Measurements from ENCODE around the gene GALM. TPM values are rescaled to one million over a fixed set of nuclear protein-coding genes. Genes with fewer than 3 reads are reported as not detected.
A peak's percentile ranks its signal among the peaks of the same experiment; 100 is the strongest.

The GALM gene
- 39.5 and 51.4 TPM in 2 replicates for total RNA-seq
- polyA plus RNA-seq = 14.7 and 28.4 TPM in 2 replicates
- 9.5 and 20.9 TPM in 2 replicates for polyA plus RNA-seq (2012)
- polyA minus RNA-seq (ENCODE audit: low replicate concordance) = 7.5 and 11.1 TPM in 2 replicates

GRCh38 chr2:38665854-38666555 is at the start of gene GALM:
TSS of gene GALM (plus strand) at chr2:38666114. CDS start at chr2:38666162, 48 bp downstream.
- peak within 1 kb of the TSS; percentile 40 for H3K27ac ChIP-seq (ENCODE audit: insufficient read depth, low read length)
- peaks cover 4% of the 10 kb centered on the region for H3K4me1 ChIP-seq (ENCODE audit: control insufficient read depth, extremely low read depth, insufficient read depth, low read length)
- H3K27me3 ChIP-seq (ENCODE audit: control insufficient read depth, insufficient read depth, low read length) = no peaks in the 10 kb centered on the region
- peak within 1 kb of the TSS; percentile 60 for H3K4me2 ChIP-seq (ENCODE audit: extremely low read depth, insufficient read depth, low read length)
- no peaks in the 10 kb centered on the region for H3K9me3 ChIP-seq (ENCODE audit: control insufficient read depth, insufficient read depth, low read depth, low read length)
- H3K79me2 ChIP-seq (ENCODE audit: control insufficient read depth, insufficient read depth, low read length) = no peaks in the 10 kb centered on the region
- H3K36me3 ChIP-seq (ENCODE audit: control insufficient read depth, insufficient read depth, low read length) = no peaks in the 10 kb centered on the region
- peak within 1 kb of the TSS; percentile 93 for H2AFZ ChIP-seq (ENCODE audit: low read length)
- no peak for TF ChIP-seq CTCF (conservative IDR thresholded peaks at IDR 0.05 in 1 of 2, IDR thresholded peaks at IDR 0.05 in 1 of 2; ENCODE audit: low read depth in 1 of 2, low read length in 2 of 2)
- no peak for TF ChIP-seq EZH2 (IDR thresholded peaks at IDR 0.05; ENCODE audit: low read length, missing control alignments)
- no peaks in the 10 kb centered on the region for H4K20me1 ChIP-seq (ENCODE audit: control insufficient read depth, extremely low read depth, insufficient read depth, low read length)
- peak within 1 kb of the TSS; percentile 3 for H3K9ac ChIP-seq (ENCODE audit: insufficient read depth, low read length)
- peak; percentile 94 to 98 for DNase-seq (ENCODE audit: low read depth in 2 of 2)
- peak within 1 kb of the TSS; percentile 47 to 82 (median 66) for H3K4me3 ChIP-seq (replicated peaks in 1 of 4; ENCODE audit: control extremely low read depth in 1 of 4, insufficient read depth in 1 of 4, low read depth in 3 of 4, low read length in 4 of 4)

- Histone ChIP-seq H3K27me3 (ENCODE audit: control insufficient read depth, insufficient read depth, low read length) (no peaks in the 10 kb centered on the region), H3K79me2 (ENCODE audit: control insufficient read depth, insufficient read depth, low read length) (no peaks in the 10 kb centered on the region), H3K27ac (ENCODE audit: insufficient read depth, low read length) (no peak overlapping the region), H3K4me2 (ENCODE audit: extremely low read depth, insufficient read depth, low read length) (no peak overlapping the region), H4K20me1 (ENCODE audit: control insufficient read depth, extremely low read depth, insufficient read depth, low read length) (no peaks in the 10 kb centered on the region), H3K9me3 (ENCODE audit: control insufficient read depth, insufficient read depth, low read depth, low read length) (no peaks in the 10 kb centered on the region), H3K9ac (ENCODE audit: insufficient read depth, low read length) (no peak overlapping the region), H3K4me1 (ENCODE audit: control insufficient read depth, extremely low read depth, insufficient read depth, low read length) (peaks cover 3% of the 10 kb centered on the region), H3K4me3 (replicated peaks in 1 of 4; ENCODE audit: control extremely low read depth in 1 of 4, insufficient read depth in 1 of 4, low read depth in 3 of 4, low read length in 4 of 4) (no peak overlapping the region), H2AFZ (ENCODE audit: low read length) (no peak overlapping the region), H3K36me3 (ENCODE audit: control insufficient read depth, insufficient read depth, low read length) (no peaks in the 10 kb centered on the region)
- TF ChIP-seq CTCF (conservative IDR thresholded peaks at IDR 0.05 in 1 of 2, IDR thresholded peaks at IDR 0.05 in 1 of 2; ENCODE audit: low read depth in 1 of 2, low read length in 2 of 2) = no peak
- no peak for TF ChIP-seq EZH2 (IDR thresholded peaks at IDR 0.05; ENCODE audit: low read length, missing control alignments)
- DNase-seq (ENCODE audit: low read depth in 2 of 2) = no peak
Observed at GRCh38 chr2:38617301-38617700, 48.6 kb upstream of the GALM start.

GRCh38 chr2:38619458-38620164 is 46.3 kb upstream of the GALM start:
- no peak overlapping the region for H3K9ac ChIP-seq (ENCODE audit: insufficient read depth, low read length)
- no peak overlapping the region for H3K27ac ChIP-seq (ENCODE audit: insufficient read depth, low read length)
- TF ChIP-seq CTCF (conservative IDR thresholded peaks at IDR 0.05 in 1 of 2, IDR thresholded peaks at IDR 0.05 in 1 of 2; ENCODE audit: low read depth in 1 of 2, low read length in 2 of 2) (no peak), EZH2 (IDR thresholded peaks at IDR 0.05; ENCODE audit: low read length, missing control alignments) (no peak)
- H4K20me1 ChIP-seq (ENCODE audit: control insufficient read depth, extremely low read depth, insufficient read depth, low read length) = no peaks in the 10 kb centered on the region
- peak; percentile 49 to 61 for DNase-seq (ENCODE audit: low read depth in 2 of 2)
- no peak overlapping the region for H3K4me3 ChIP-seq (replicated peaks in 1 of 4; ENCODE audit: control extremely low read depth in 1 of 4, insufficient read depth in 1 of 4, low read depth in 3 of 4, low read length in 4 of 4)
- no peaks in the 10 kb centered on the region for H3K27me3 ChIP-seq (ENCODE audit: control insufficient read depth, insufficient read depth, low read length)
- H3K9me3 ChIP-seq (ENCODE audit: control insufficient read depth, insufficient read depth, low read depth, low read length) = no peaks in the 10 kb centered on the region
- H2AFZ ChIP-seq (ENCODE audit: low read length) = no peak overlapping the region
- H3K4me1 ChIP-seq (ENCODE audit: control insufficient read depth, extremely low read depth, insufficient read depth, low read length) = peaks cover 3% of the 10 kb centered on the region
- H3K36me3 ChIP-seq (ENCODE audit: control insufficient read depth, insufficient read depth, low read length) = no peaks in the 10 kb centered on the region
- peak overlapping the region; percentile 25 for H3K4me2 ChIP-seq (ENCODE audit: extremely low read depth, insufficient read depth, low read length)
- H3K79me2 ChIP-seq (ENCODE audit: control insufficient read depth, insufficient read depth, low read length) = no peaks in the 10 kb centered on the region
